Small intestine (tissue), 7 donors: ENCODE results near the gene LHPP. TPM values are rescaled to one million over a fixed set of nuclear protein-coding genes. Genes with fewer than 3 reads are reported as not detected.

Experiments
- DNase-seq, 2 donors: peaks; one replicate each; pipeline versions ENCODE4 v3.0.0 to v3.0.0-alpha.2; 2013
- FAIRE-seq: peaks from 2 replicates; lab custom pipeline; 2012; peaks lifted over from hg19 to GRCh38; lab: Jason Lieb, UNC
- H3K27ac ChIP-seq, 3 donors: one replicate each; pipeline ENCODE4 v1.5.1; 2013; ENCODE audit warnings: low read length in 2 of 3, mild to moderate bottlenecking in 2 of 3, control low read depth in 1 of 3, inconsistent platforms in 1 of 3, low read depth in 1 of 3, moderate library complexity in 1 of 3
- H3K27me3 ChIP-seq, 3 donors: one replicate each; pipeline ENCODE4 v1.6.1; 2013; ENCODE audit warnings: low read length in 3 of 3, inconsistent platforms in 1 of 3; ENCODE audit not compliant: control insufficient read depth in 3 of 3, insufficient read depth in 3 of 3
- H3K36me3 ChIP-seq, 3 donors: one replicate each; pipeline ENCODE4 v1.6.1; 2013; ENCODE audit warnings: low read length in 3 of 3, inconsistent platforms in 1 of 3, low read depth in 1 of 3, mild to moderate bottlenecking in 1 of 3, moderate library complexity in 1 of 3; ENCODE audit not compliant: control insufficient read depth in 3 of 3, insufficient read depth in 2 of 3
- H3K4me1 ChIP-seq, 3 donors: one replicate each; pipeline ENCODE4 v1.6.1; 2013; ENCODE audit warnings: low read length in 2 of 3, inconsistent platforms in 1 of 3, low read depth in 1 of 3, mild to moderate bottlenecking in 1 of 3, moderate library complexity in 1 of 3; ENCODE audit not compliant: control insufficient read depth in 3 of 3, insufficient read depth in 2 of 3
- H3K4me3 ChIP-seq, 3 donors: one replicate each; pipeline ENCODE4 v1.5.1; 2013; ENCODE audit warnings: low read length in 3 of 3, control low read depth in 1 of 3, inconsistent platforms in 1 of 3, low read depth in 1 of 3, mild to moderate bottlenecking in 1 of 3, moderate library complexity in 1 of 3
- H3K9me3 ChIP-seq, 2 donors: one replicate each; pipeline ENCODE4 v1.6.1; 2013; ENCODE audit warnings: low read depth in 1 of 2, low read length in 1 of 2; ENCODE audit not compliant: control insufficient read depth in 2 of 2, insufficient read depth in 1 of 2
- whole genome bisulfite sequencing, 3 donors: extraction: QIAGEN DNeasy Blood & Tissue Kit; methylation state at CpG; one replicate each; pipeline ENCODE4 v1.1.7; 2013; 5-methylcytosine and 5-hydroxymethylcytosine counted together
- polyA plus RNA-seq, 4 donors: library from polyadenylated mRNA; stranded (reverse) in 3 of 4; unstranded in 1 of 4; fragments of 200-250 nt in 3 of 4; fragments of 120-200 nt in 1 of 4; gene quantifications; one replicate each; pipeline versions ENCODE4 v1.2.1 to v1.2.3, GENCODE V29; 2013
- donor health status: healthy with polysubstance abuse.
- donor health status: control.
- donor health status: control.
- donor health status: Bipolar disorder and iron deficiency.
- donor health status: healthy.

Gene LHPP
- polyA plus RNA-seq, 4 donors = 17.2 to 47.7 (median 35.0) TPM

- Histone ChIP-seq H3K27ac (no peak overlapping the region), H3K9me3 (no peaks in the 10 kb centered on the region), H3K4me3 (no peak overlapping the region), H3K36me3 (peaks cover 0 to 72% (median 5%) of the 10 kb centered on the region in 3 donors), H3K4me1 (peaks cover 0 to 8% (median 0%) of the 10 kb centered on the region in 3 donors), H3K27me3 (no peaks in the 10 kb centered on the region)
- FAIRE-seq = no peak
- 96 to 97% (median 97%) methylated on average over 30 to 34 of the region's 34 CpGs for WGBS, 3 donors
- no peak for DNase-seq
Observed at GRCh38 chr10:124615259-124615658, 153.6 kb downstream of the LHPP start.

- Histone ChIP-seq H3K4me3 (no peak overlapping the region), H3K36me3 (peaks cover 0 to 78% (median 5%) of the 10 kb centered on the region in 3 donors), H3K27ac (no peak overlapping the region), H3K9me3 (no peaks in the 10 kb centered on the region), H3K4me1 (peaks cover 0 to 8% (median 0%) of the 10 kb centered on the region in 3 donors), H3K27me3 (no peaks in the 10 kb centered on the region)
- FAIRE-seq (no peak), DNase-seq (no peak)
- 87 to 88% (median 88%) methylated on average over 27 to 30 of the region's 30 CpGs for WGBS, 3 donors
Observed at GRCh38 chr10:124616040-124616835, 154.6 kb downstream of the LHPP start.

- Histone ChIP-seq H3K4me1 (peaks cover 0 to 8% (median 0%) of the 10 kb centered on the region in 3 donors), H3K27me3 (no peaks in the 10 kb centered on the region), H3K27ac (no peak overlapping the region), H3K4me3 (no peak overlapping the region), H3K9me3 (no peaks in the 10 kb centered on the region), H3K36me3 (peaks cover 0 to 81% (median 6%) of the 10 kb centered on the region in 3 donors)
- DNase-seq (no peak), FAIRE-seq (no peak)
- WGBS, 3 donors = 71 to 84% (median 71%) methylated on average over 4 of the region's 4 CpGs
Observed at GRCh38 chr10:124616836-124617130, 155.2 kb downstream of the LHPP start.

- H3K9me3 ChIP-seq = no peaks in the 10 kb centered on the region
- no peak for FAIRE-seq
- no peak for DNase-seq
- peaks cover 0 to 92% (median 7%) of the 10 kb centered on the region in 3 donors for H3K36me3 ChIP-seq
- no peak overlapping the region for H3K27ac ChIP-seq
- H3K4me1 ChIP-seq = peaks cover 0 to 2% (median 0%) of the 10 kb centered on the region in 3 donors
- no peaks in the 10 kb centered on the region for H3K27me3 ChIP-seq
- H3K4me3 ChIP-seq = no peak overlapping the region
- WGBS, 3 donors = 89 to 96% (median 94%) methylated on average over 14 to 18 of the region's 18 CpGs
Observed at GRCh38 chr10:124618470-124619073, 156.9 kb downstream of the LHPP start.

GRCh38 chr10:124619195-124619594 is 157.6 kb downstream of the LHPP start:
- 65 to 75% (median 68%) methylated on average over 9 of the region's 9 CpGs for WGBS, 3 donors
- peak overlapping the region in 1 of 3 donors; percentile 41 for H3K27ac ChIP-seq
- peaks cover 0 to 2% (median 0%) of the 10 kb centered on the region in 3 donors for H3K4me1 ChIP-seq
- H3K36me3 ChIP-seq = peaks cover 0 to 91% (median 7%) of the 10 kb centered on the region in 3 donors
- FAIRE-seq (no peak), DNase-seq (no peak)
- H3K9me3 ChIP-seq = no peaks in the 10 kb centered on the region
- no peaks in the 10 kb centered on the region for H3K27me3 ChIP-seq
- H3K4me3 ChIP-seq = no peak overlapping the region

- Histone ChIP-seq H3K9me3 (no peaks in the 10 kb centered on the region), H3K4me3 (no peak overlapping the region), H3K36me3 (peaks cover 0 to 95% (median 7%) of the 10 kb centered on the region in 3 donors), H3K27ac (peak overlapping the region in 1 of 3 donors; percentile 41), H3K4me1 (peaks cover 0 to 2% (median 0%) of the 10 kb centered on the region in 3 donors), H3K27me3 (no peaks in the 10 kb centered on the region)
- 77 to 87% (median 82%) methylated on average over 25 to 26 of the region's 26 CpGs for WGBS, 3 donors
- DNase-seq (no peak), FAIRE-seq (no peak)
Observed at GRCh38 chr10:124619802-124620490, 158.3 kb downstream of the LHPP start.

GRCh38 chr10:124621637-124622036 is 160.0 kb downstream of the LHPP start:
- no peak overlapping the region for H3K4me3 ChIP-seq
- no peak overlapping the region for H3K27ac ChIP-seq
- no peak for FAIRE-seq
- WGBS, 3 donors = 75 to 92% (median 76%) methylated on average over 13 of the region's 13 CpGs
- peaks cover 1 to 11% (median 1%) of the 10 kb centered on the region in 3 donors for H3K4me1 ChIP-seq
- DNase-seq = no peak
- no peaks in the 10 kb centered on the region for H3K27me3 ChIP-seq
- peaks cover 0 to 98% (median 6%) of the 10 kb centered on the region in 3 donors for H3K36me3 ChIP-seq
- no peaks in the 10 kb centered on the region for H3K9me3 ChIP-seq

GRCh38 chr10:124622158-124622557 is 160.5 kb downstream of the LHPP start:
- Histone ChIP-seq H3K4me3 (no peak overlapping the region), H3K9me3 (no peaks in the 10 kb centered on the region), H3K27ac (no peak overlapping the region), H3K4me1 (peaks cover 3 to 16% (median 4%) of the 10 kb centered on the region in 3 donors), H3K36me3 (peaks cover 0 to 94% (median 4%) of the 10 kb centered on the region in 3 donors), H3K27me3 (no peaks in the 10 kb centered on the region)
- FAIRE-seq (no peak), DNase-seq (no peak)
- 82 to 89% (median 86%) methylated on average over 13 of the region's 13 CpGs for WGBS, 3 donors
